Measurements from ENCODE around the gene COQ5. TPM values are rescaled to one million over a fixed set of nuclear protein-coding genes. Genes with fewer than 3 reads are reported as not detected.

COQ5 gene
- total RNA-seq, 1 donor from 2014 or later: 23.2 TPM

Other genes with a start within 250 kb of the COQ5 start
- gene RNU4-2, start 237.3 kb downstream of the COQ5 start, total RNA-seq: 53,824 TPM
- gene RNU4-1, start 235.9 kb downstream of the COQ5 start, total RNA-seq: 20,765 TPM
- 0.64 TPM for gene SIRT4, start 226.8 kb downstream of the COQ5 start, total RNA-seq
- gene PLA2G1B, start 201.4 kb downstream of the COQ5 start, total RNA-seq: not detected
- 0.28 TPM for gene MSI1, start 160.0 kb downstream of the COQ5 start, total RNA-seq
- gene COX6A1, start 91.0 kb downstream of the COQ5 start, total RNA-seq: 514 TPM
- gene TRIAP1, start 82.8 kb downstream of the COQ5 start, total RNA-seq: 22.4 TPM
- 9.8 TPM for gene GATC, start 82.7 kb downstream of the COQ5 start, total RNA-seq
- 139 TPM for gene SRSF9, start 59.4 kb downstream of the COQ5 start, total RNA-seq
- 621 TPM for gene DYNLL1, start 33.0 kb downstream of the COQ5 start, total RNA-seq
- 198 TPM for gene RNF10, start 5.2 kb upstream of the COQ5 start, total RNA-seq
- gene POP5, start 52.2 kb upstream of the COQ5 start, total RNA-seq: 26.2 TPM
- gene CABP1, start 111.5 kb upstream of the COQ5 start, total RNA-seq: 0.16 TPM
- gene MLEC, start 158.0 kb upstream of the COQ5 start, total RNA-seq: 40.1 TPM
- 14.7 TPM for gene UNC119B, start 181.3 kb upstream of the COQ5 start, total RNA-seq
- gene ACADS, start 196.7 kb upstream of the COQ5 start, total RNA-seq: 11.3 TPM

Measured in esophagus mucosa (tissue), 1 donor.